ENCODE measurements around the gene PTPRN2. TPM values are rescaled to one million over a fixed set of nuclear protein-coding genes. Genes with fewer than 3 reads are reported as not detected.

PTPRN2 gene
- total RNA-seq, 8 experiments from 2014 or later, result 0.10 to 19.7 (median 10.8) TPM; not detected in 1

- ATAC-seq (replicated peaks in 6 of 8), result no peak
- H3K4me1 ChIP-seq (replicated peaks in 1 of 2), result peaks cover 0 to 20% of the 10 kb centered on the region in 2 donors
- H3K27ac ChIP-seq, result no peak overlapping the region
- whole genome bisulfite sequencing, 10 experiments, result 63 to 97% (median 83%) methylated on average over 1 to 6 of the region's 10 CpGs; no CpG with 5 or more reads in 6 of the 10 experiments
- no peak overlapping the region for H3K4me3 ChIP-seq
- in situ Hi-C loops (cut with MboI; ENCODE audit: low pct_unique_long_range_greater_than_20kb in 2 of 9, low sequenced_read_pairs in 9 of 9, unreplicated experiment in 9 of 9), result no loop called here
Observed at GRCh38 chr7:158030071-158030470, 557.6 kb downstream of the PTPRN2 start.

DNA sequence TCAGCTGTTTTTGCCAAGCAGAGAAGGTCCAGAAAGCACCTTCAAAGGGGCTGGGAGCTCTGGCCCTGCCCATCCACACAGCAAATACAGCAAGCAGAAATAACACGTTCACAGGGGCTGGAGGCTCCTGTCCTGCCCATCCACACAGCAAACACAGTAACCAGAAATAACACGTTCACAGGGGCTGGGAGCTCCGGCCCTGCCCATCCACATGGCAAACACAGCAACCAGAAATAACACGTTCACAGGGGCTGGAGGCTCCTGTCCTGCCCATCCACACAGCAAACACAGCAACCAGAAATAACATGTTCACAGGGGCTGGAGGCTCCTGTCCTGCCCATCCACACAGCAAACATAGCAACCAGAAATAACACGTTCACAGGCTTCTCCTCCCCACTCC, 558.1 kb downstream of the PTPRN2 start:
- peaks cover 0 to 20% of the 10 kb centered on the region in 2 donors for H3K4me1 ChIP-seq (replicated peaks in 1 of 2)
- in situ Hi-C loops (cut with MboI; ENCODE audit: low pct_unique_long_range_greater_than_20kb in 2 of 9, low sequenced_read_pairs in 9 of 9, unreplicated experiment in 9 of 9), result no loop called here
- WGBS, 10 experiments, result 0 to 100% (median 49%) methylated on average over 1 to 4 of the region's 5 CpGs; no CpG with 5 or more reads in 4 of the 10 experiments

GRCh38 chr7:158028971-158029370, 558.7 kb downstream of the PTPRN2 start:
- ATAC-seq (replicated peaks in 6 of 8), result no peak
- WGBS, 10 experiments, result 33 to 100% (median 49%) methylated on average over 1 to 2 of the region's 22 CpGs; no CpG with 5 or more reads in 6 of the 10 experiments
- H3K4me3 ChIP-seq, result no peak overlapping the region
- no peak overlapping the region for H3K27ac ChIP-seq
- peaks cover 0 to 20% of the 10 kb centered on the region in 2 donors for H3K4me1 ChIP-seq (replicated peaks in 1 of 2)
- in situ Hi-C loops (cut with MboI; ENCODE audit: low pct_unique_long_range_greater_than_20kb in 2 of 9, low sequenced_read_pairs in 9 of 9, unreplicated experiment in 9 of 9), result no loop called here

More for the DNA sequence above, 558.1 kb downstream of the PTPRN2 start:
- Histone ChIP-seq H3K4me3 (no peak overlapping the region), H3K27ac (no peak overlapping the region)
- ATAC-seq (replicated peaks in 6 of 8), result peak in 1 of 8 experiments; percentile 35

- Histone ChIP-seq H3K4me1 (replicated peaks in 1 of 2) (peaks cover 0 to 20% of the 10 kb centered on the region in 2 donors), H3K4me3 (no peak overlapping the region), H3K27ac (no peak overlapping the region)
- in situ Hi-C loops (cut with MboI; ENCODE audit: low pct_unique_long_range_greater_than_20kb in 2 of 9, low sequenced_read_pairs in 9 of 9, unreplicated experiment in 9 of 9), result no loop called here
- 0 to 82% (median 54%) methylated on average over 1 to 12 of the region's 22 CpGs; no CpG with 5 or more reads in 2 of the 10 experiments for WGBS, 10 experiments
- ATAC-seq (replicated peaks in 6 of 8), result no peak
Observed at GRCh38 chr7:158028290-158028941, 559.2 kb downstream of the PTPRN2 start.

GRCh38 chr7:158027646-158028045, 560.0 kb downstream of the PTPRN2 start:
- Histone ChIP-seq H3K4me1 (replicated peaks in 1 of 2) (peaks cover 0 to 20% of the 10 kb centered on the region in 2 donors), H3K27ac (no peak overlapping the region), H3K4me3 (no peak overlapping the region)
- ATAC-seq (replicated peaks in 6 of 8), result no peak
- in situ Hi-C loops (cut with MboI; ENCODE audit: low pct_unique_long_range_greater_than_20kb in 2 of 9, low sequenced_read_pairs in 9 of 9, unreplicated experiment in 9 of 9), result no loop called here
- 0 to 85% (median 34%) methylated on average over 2 to 6 of the region's 6 CpGs; no CpG with 5 or more reads in 2 of the 10 experiments for WGBS, 10 experiments

DNA sequence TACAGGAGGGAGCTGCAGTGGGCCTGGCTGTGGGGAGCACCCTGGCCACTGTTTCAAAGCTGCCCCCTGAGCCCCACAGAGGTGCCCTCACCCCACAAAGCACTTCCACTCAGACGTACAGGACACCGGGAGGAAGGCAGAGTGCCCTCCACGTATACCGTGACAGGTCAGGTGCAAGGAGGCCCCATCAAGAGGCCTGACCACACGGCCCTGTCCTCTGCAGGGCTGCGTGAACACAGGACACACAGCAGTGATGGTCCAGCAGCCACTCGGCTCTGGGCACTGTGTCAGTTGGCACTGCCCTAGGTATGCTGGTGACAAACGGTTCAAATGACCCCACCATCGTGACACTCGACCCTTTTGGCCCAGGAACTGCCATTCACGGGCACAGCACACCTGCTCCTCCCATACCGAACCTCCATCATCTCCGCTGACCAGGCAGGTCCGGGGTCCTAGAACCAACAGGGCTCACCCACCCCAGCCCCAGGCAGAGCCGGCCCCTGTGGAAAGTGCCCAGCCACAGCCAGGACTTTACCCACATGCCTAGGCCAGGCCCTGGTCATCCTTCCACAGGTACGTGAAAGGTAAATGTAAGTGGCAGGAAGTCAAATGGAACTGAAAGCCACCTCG, 560.9 kb downstream of the PTPRN2 start:
- no peak for ATAC-seq (replicated peaks in 6 of 8)
- in situ Hi-C loops (cut with MboI; ENCODE audit: low pct_unique_long_range_greater_than_20kb in 2 of 9, low sequenced_read_pairs in 9 of 9, unreplicated experiment in 9 of 9), result no loop called here

DNA sequence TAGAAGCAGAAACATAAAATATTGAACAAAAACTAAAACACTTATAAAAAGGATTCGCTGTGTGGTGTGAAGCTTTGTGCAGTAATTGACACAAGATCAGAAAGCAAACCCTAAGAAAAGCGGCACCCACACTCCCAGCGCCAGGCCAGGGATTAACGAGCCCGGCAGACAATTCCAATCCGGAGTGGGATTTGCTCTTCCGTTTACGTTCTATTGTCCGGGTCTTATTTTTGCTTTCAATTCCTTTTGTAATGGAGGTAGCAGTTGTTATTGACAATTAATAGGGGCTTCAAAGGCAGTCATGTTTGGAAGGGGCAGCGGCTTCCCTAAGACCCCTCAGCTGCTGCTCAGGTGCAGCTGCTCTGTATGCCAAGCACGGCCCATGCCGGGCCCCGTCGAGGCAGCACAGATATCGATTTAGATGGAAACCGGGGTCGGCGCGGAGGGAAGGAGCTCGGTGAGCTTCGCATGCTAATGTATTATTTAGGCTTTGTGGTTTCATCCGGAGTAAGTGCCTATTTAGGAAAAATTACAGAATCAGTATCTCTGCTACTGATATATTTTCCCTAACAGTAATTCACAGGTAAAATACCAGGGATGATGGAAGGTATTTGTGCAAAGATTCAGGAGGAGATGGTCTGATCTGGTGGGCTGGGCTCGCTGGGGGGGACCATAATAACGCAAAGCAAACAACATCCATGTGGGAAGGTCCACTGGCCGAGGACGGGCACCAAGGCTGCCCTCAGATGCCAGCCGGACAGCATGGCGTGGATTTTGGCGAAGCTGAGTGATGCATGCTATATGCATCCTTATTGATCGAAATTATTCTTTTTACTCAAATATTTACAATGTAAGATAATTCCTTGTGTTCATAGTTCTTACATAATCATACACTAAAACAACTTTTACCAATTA, 561.7 kb downstream of the PTPRN2 start:
- H3K4me1 ChIP-seq (replicated peaks in 1 of 2), result peaks cover 0 to 6% of the 10 kb centered on the region in 2 donors
- H3K27ac ChIP-seq, result no peak overlapping the region
- 34 to 88% (median 66%) methylated on average over 2 to 25 of the region's 30 CpGs; no CpG with 5 or more reads in 1 of the 10 experiments for WGBS, 10 experiments
- in situ Hi-C loops (cut with MboI; ENCODE audit: low pct_unique_long_range_greater_than_20kb in 2 of 9, low sequenced_read_pairs in 9 of 9, unreplicated experiment in 9 of 9), result no loop called here
- no peak for ATAC-seq (replicated peaks in 6 of 8)
- no peak overlapping the region for H3K4me3 ChIP-seq

More for the DNA sequence above, 560.9 kb downstream of the PTPRN2 start:
- Histone ChIP-seq H3K27ac (no peak overlapping the region), H3K4me3 (no peak overlapping the region), H3K4me1 (replicated peaks in 1 of 2) (peaks cover 0 to 14% of the 10 kb centered on the region in 2 donors)
- 14 to 100% (median 33%) methylated on average over 1 to 11 of the region's 17 CpGs; no CpG with 5 or more reads in 4 of the 10 experiments for WGBS, 10 experiments

- WGBS, 10 experiments, result 0 to 100% (median 30%) methylated on average over 1 to 3 of the region's 5 CpGs
- no peak overlapping the region for H3K27ac ChIP-seq
- no peaks in the 10 kb centered on the region for H3K4me1 ChIP-seq (replicated peaks in 1 of 2)
- in situ Hi-C loops (cut with MboI; ENCODE audit: low pct_unique_long_range_greater_than_20kb in 2 of 9, low sequenced_read_pairs in 9 of 9, unreplicated experiment in 9 of 9), result loop anchor here in 1 of 9 experiments (25.0 kb wide), 1 partner anchor 87 kb away; no protein-coding TSS in a partner anchor
- no peak for ATAC-seq (replicated peaks in 6 of 8)
- H3K4me3 ChIP-seq, result no peak overlapping the region
Observed at GRCh38 chr7:158024881-158025280, 562.7 kb downstream of the PTPRN2 start.

DNA sequence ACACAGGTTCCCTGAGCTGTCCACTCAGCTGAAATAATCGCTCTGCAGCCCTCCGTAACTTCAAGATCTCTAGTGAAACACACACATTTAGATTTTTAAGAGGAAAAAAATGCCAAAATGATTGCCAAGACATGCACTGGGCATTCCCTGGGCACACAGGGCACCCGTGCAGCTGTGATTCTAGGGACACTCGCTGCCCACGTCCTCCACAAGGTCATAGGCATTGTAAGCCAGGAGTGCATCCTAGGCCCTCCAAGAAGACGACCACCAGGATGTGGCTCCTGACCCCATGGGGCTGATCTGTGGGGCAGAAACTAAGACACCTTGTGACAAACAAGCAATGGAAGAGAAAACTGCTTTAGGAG, 563.3 kb downstream of the PTPRN2 start:
- H3K4me1 ChIP-seq (replicated peaks in 1 of 2), result no peaks in the 10 kb centered on the region
- no peak for ATAC-seq (replicated peaks in 6 of 8)
- H3K4me3 ChIP-seq, result no peak overlapping the region
- H3K27ac ChIP-seq, result no peak overlapping the region
- in situ Hi-C loops (cut with MboI; ENCODE audit: low pct_unique_long_range_greater_than_20kb in 2 of 9, low sequenced_read_pairs in 9 of 9, unreplicated experiment in 9 of 9), result loop anchor here in 1 of 9 experiments (25.0 kb wide), 1 partner anchor 88 kb away; no protein-coding TSS in a partner anchor
- WGBS, 10 experiments, result 0 to 81% (median 22%) methylated on average over 1 to 5 of the region's 6 CpGs; no CpG with 5 or more reads in 2 of the 10 experiments

- in situ Hi-C loops (cut with MboI; ENCODE audit: low pct_unique_long_range_greater_than_20kb in 2 of 9, low sequenced_read_pairs in 9 of 9, unreplicated experiment in 9 of 9), result loop anchor here in 1 of 9 experiments (25.0 kb wide), 1 partner anchor 88 kb away; no protein-coding TSS in a partner anchor
- ATAC-seq (replicated peaks in 6 of 8), result peak in 1 of 8 experiments; percentile 55
- Histone ChIP-seq H3K4me1 (replicated peaks in 1 of 2) (peaks cover 0 to 3% of the 10 kb centered on the region in 2 donors), H3K27ac (no peak overlapping the region), H3K4me3 (no peak overlapping the region)
- WGBS, 10 experiments, result 0 to 93% (median 31%) methylated on average over 1 to 6 of the region's 7 CpGs; no CpG with 5 or more reads in 4 of the 10 experiments
Observed at GRCh38 chr7:158023681-158024350, 563.8 kb downstream of the PTPRN2 start.

DNA sequence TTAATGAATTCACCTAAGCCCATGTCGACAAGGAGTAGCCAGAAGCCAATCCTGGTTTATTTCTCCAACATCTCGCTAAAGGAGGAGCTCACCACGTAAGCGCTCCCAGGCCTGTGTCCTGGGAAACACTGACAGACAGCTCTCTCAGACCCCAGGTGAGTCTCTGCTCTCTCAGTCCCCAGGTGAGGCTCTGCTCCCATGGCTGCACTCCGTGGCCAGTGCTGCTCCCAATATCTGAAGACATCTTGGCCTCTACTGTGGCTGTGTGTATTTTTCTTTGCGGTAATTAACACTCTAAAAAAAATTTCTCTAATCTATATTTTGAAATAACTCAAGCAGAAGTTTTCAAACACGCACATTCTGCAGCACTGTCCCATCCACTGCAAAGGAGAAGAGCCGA, 564.5 kb downstream of the PTPRN2 start:
- WGBS, 10 experiments, result 5 to 94% (median 47%) methylated on average over 2 to 8 of the region's 8 CpGs; no CpG with 5 or more reads in 1 of the 10 experiments
- Histone ChIP-seq H3K27ac (no peak overlapping the region), H3K4me3 (no peak overlapping the region), H3K4me1 (replicated peaks in 1 of 2) (peaks cover 0 to 7% of the 10 kb centered on the region in 2 donors)
- in situ Hi-C loops (cut with MboI; ENCODE audit: low pct_unique_long_range_greater_than_20kb in 2 of 9, low sequenced_read_pairs in 9 of 9, unreplicated experiment in 9 of 9), result loop anchor here in 1 of 9 experiments (25.0 kb wide), 1 partner anchor 89 kb away; no protein-coding TSS in a partner anchor
- no peak for ATAC-seq (replicated peaks in 6 of 8)

GRCh38 chr7:158022601-158023000, 565.0 kb downstream of the PTPRN2 start:
- no peak overlapping the region for H3K27ac ChIP-seq
- 0 to 73% (median 65%) methylated on average over 2 to 6 of the region's 9 CpGs; no CpG with 5 or more reads in 6 of the 10 experiments for WGBS, 10 experiments
- H3K4me3 ChIP-seq, result no peak overlapping the region
- peaks cover 0 to 13% of the 10 kb centered on the region in 2 donors for H3K4me1 ChIP-seq (replicated peaks in 1 of 2)
- no peak for ATAC-seq (replicated peaks in 6 of 8)
- in situ Hi-C loops (cut with MboI; ENCODE audit: low pct_unique_long_range_greater_than_20kb in 2 of 9, low sequenced_read_pairs in 9 of 9, unreplicated experiment in 9 of 9), result loop anchor here in 1 of 9 experiments (25.0 kb wide), 1 partner anchor 90 kb away; no protein-coding TSS in a partner anchor
